Measurements from ENCODE around the gene MORC3. TPM values are rescaled to one million over a fixed set of nuclear protein-coding genes. Genes with fewer than 3 reads are reported as not detected.

Gene MORC3
- total and polyA plus RNA-seq, 4 donors = 13.0 to 90.3 (median 19.5) TPM

GRCh38 chr21:36323032-36323431 lies 3.0 kb downstream of the MORC3 start:
- Histone ChIP-seq H3K27ac (ENCODE audit: low read depth in 1 of 2, low read length in 1 of 2) (peak overlapping the region in 1 of 2 donors; percentile 22), H3K9ac (ENCODE audit: insufficient read depth in 1 of 2, low read length in 2 of 2) (no peak overlapping the region), H3K9me3 (ENCODE audit: control insufficient read depth in 4 of 4, insufficient read depth in 3 of 4, low read length in 3 of 4) (no peaks in the 10 kb centered on the region), H3K27me3 (ENCODE audit: control insufficient read depth in 3 of 3, insufficient read depth in 3 of 3, low read length in 2 of 3) (no peaks in the 10 kb centered on the region), H3K36me3 (ENCODE audit: control insufficient read depth in 4 of 4, insufficient read depth in 4 of 4, low read length in 4 of 4) (peaks cover 0 to 11% (median 1%) of the 10 kb centered on the region in 4 donors), H3K4me1 (ENCODE audit: control insufficient read depth in 5 of 5, insufficient read depth in 5 of 5, low read length in 5 of 5) (peaks cover 0 to 19% (median 8%) of the 10 kb centered on the region in 5 donors), H3K4me3 (no peak overlapping the region)
- ATAC-seq (ENCODE audit: insufficient read depth, low FRiP score) (no peak), DNase-seq (no peak)
- WGBS, 2 donors = 14 to 27% methylated on average over 3 of the region's 3 CpGs
- TF ChIP-seq CTCF (IDR thresholded peaks at IDR 0.05; ENCODE audit: control extremely low read depth, extremely low read depth) = no peak

GRCh38 chr21:36325373-36326010 lies 5.5 kb downstream of the MORC3 start:
- no peak for TF ChIP-seq CTCF (IDR thresholded peaks at IDR 0.05; ENCODE audit: control extremely low read depth, extremely low read depth)
- peaks cover 0 to 14% (median 1%) of the 10 kb centered on the region in 4 donors for H3K36me3 ChIP-seq (ENCODE audit: control insufficient read depth in 4 of 4, insufficient read depth in 4 of 4, low read length in 4 of 4)
- ATAC-seq (ENCODE audit: insufficient read depth, low FRiP score) (no peak), DNase-seq (peak in 1 of 3 donors; percentile 12)
- no peak overlapping the region for H3K27ac ChIP-seq (ENCODE audit: low read depth in 1 of 2, low read length in 1 of 2)
- no peak overlapping the region for H3K4me3 ChIP-seq
- H3K27me3 ChIP-seq (ENCODE audit: control insufficient read depth in 3 of 3, insufficient read depth in 3 of 3, low read length in 2 of 3) = no peaks in the 10 kb centered on the region
- WGBS, 2 donors = 75 to 76% methylated on average over 8 of the region's 8 CpGs
- no peaks in the 10 kb centered on the region for H3K9me3 ChIP-seq (ENCODE audit: control insufficient read depth in 4 of 4, insufficient read depth in 3 of 4, low read length in 3 of 4)
- peaks cover 0 to 21% (median 11%) of the 10 kb centered on the region in 5 donors for H3K4me1 ChIP-seq (ENCODE audit: control insufficient read depth in 5 of 5, insufficient read depth in 5 of 5, low read length in 5 of 5)
- no peak overlapping the region for H3K9ac ChIP-seq (ENCODE audit: insufficient read depth in 1 of 2, low read length in 2 of 2)

- peak in 2 of 3 donors; percentile 44 to 60 for DNase-seq
Measured at GRCh38 chr21:36330904-36331303, 10.9 kb downstream of the MORC3 start.

More at GRCh38 chr21:36330904-36331303, 10.9 kb downstream of the MORC3 start:
- H3K4me3 ChIP-seq = no peak overlapping the region
- H3K4me1 ChIP-seq (ENCODE audit: control insufficient read depth in 5 of 5, insufficient read depth in 5 of 5, low read length in 5 of 5) = peaks cover 0 to 12% (median 0%) of the 10 kb centered on the region in 5 donors
- H3K27me3 ChIP-seq (ENCODE audit: control insufficient read depth in 3 of 3, insufficient read depth in 3 of 3, low read length in 2 of 3) = no peaks in the 10 kb centered on the region
- no peak overlapping the region for H3K27ac ChIP-seq (ENCODE audit: low read depth in 1 of 2, low read length in 1 of 2)
- ATAC-seq (ENCODE audit: insufficient read depth, low FRiP score) = peak; percentile 69
- no peak overlapping the region for H3K9ac ChIP-seq (ENCODE audit: insufficient read depth in 1 of 2, low read length in 2 of 2)
- H3K36me3 ChIP-seq (ENCODE audit: control insufficient read depth in 4 of 4, insufficient read depth in 4 of 4, low read length in 4 of 4) = peaks cover 5 to 17% (median 5%) of the 10 kb centered on the region in 4 donors
- TF ChIP-seq CTCF (IDR thresholded peaks at IDR 0.05; ENCODE audit: control extremely low read depth, extremely low read depth) = peak; percentile 60
- H3K9me3 ChIP-seq (ENCODE audit: control insufficient read depth in 4 of 4, insufficient read depth in 3 of 4, low read length in 3 of 4) = no peaks in the 10 kb centered on the region
- WGBS, 2 donors = 44 to 65% methylated on average over 2 of the region's 2 CpGs

Measured in lung (tissue), 12 donors.